NK-92 (cell line): ENCODE results near the gene POLR1A.

Experiments
- DNase-seq: peaks from one replicate; lab custom pipeline; 2025; ENCODE audit not compliant: unreplicated experiment; lab: John Stamatoyannopoulos, UW

POLR1A gene

GRCh38 chr2:85983766-85984165 is 121.9 kb downstream of the POLR1A start:
- DNase-seq, result no peak

- DNase-seq, result no peak
Measured at GRCh38 chr2:85981579-85982247, 124.0 kb downstream of the POLR1A start.

DNA sequence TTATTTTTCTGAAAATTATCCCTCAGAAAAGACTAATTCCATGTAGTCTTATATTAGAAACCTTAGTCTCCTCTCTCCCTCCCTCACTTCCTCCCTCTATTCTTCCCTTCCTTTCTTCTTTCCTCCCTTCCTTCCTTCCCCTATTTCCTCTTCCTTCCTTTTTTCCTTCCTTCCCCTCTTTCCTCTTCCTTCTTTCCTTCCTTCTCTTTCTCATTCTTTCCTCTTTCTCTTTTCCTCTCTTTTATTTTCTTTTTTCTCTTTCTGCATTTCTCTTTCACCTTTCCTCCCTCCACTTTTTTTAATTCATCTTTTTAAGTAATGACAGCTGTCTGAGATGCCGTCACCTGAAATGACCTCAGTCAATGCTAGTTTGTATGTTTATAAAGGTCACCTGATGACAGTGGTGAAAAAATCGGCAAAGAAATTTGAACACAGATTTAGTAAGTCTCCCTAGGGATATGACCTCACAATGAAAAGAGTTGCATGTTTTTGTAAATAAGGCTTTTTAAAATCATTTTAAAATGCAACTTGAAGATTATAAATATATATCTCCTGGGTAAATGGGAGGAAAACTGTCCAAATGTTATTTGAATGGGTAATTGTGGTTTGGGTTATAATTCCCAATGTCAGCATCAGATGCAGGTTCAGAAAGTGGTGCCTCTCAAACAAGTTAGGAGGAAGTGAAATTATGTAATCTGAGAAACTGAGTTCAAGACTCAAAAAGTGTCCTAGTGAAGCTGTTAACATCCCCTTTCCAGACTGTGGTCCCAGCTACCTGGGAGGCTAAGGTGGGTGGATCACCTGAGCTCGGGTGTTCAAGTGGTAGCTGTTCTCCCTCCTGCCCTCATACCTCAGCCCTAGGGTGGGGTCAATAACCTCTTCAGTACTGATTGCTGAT is 126.6 kb downstream of the POLR1A start:
- no peak for DNase-seq

GRCh38 chr2:85976106-85976920 is 129.4 kb downstream of the POLR1A start:
- no peak for DNase-seq

DNA sequence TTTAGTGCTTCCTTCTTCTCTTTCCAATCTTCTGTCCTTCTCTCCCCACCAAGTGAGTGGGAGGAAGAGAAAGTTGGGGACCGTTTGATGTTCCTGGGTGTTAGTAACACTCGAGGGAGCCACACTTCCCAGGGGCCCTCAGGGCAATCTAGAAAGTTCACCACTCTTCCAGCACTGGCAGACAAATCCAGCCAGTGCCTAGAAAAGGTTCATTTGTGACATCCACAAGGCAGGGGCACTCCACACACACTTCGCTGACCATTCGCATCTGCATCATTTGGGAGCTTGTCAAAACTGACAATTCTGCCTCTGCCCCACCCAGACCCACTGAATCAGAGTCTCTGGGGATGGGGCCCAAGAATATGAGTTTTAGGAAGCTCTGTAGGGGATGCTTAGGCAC is 130.1 kb downstream of the POLR1A start:
- no peak for DNase-seq

DNA sequence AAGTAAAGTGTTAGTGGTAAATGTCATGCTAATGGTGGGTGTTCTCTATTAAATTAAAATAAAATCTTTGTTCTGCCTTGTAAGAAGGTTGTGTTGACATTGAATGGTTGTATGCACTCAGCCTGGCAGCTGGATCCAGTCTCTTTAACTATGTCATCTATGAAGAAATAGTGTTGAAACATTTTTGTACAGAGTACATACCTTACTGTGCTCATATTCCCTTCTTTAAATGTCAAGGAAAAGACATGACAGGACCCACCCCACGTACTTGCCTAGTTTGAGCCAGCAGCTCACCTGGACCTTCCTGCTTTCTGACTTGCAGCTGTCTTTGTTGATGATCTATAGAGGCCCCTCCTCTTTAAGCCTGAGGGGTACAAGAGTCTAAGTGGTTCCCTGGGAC is 131.3 kb downstream of the POLR1A start:
- no peak for DNase-seq

- no peak for DNase-seq
Measured at GRCh38 chr2:85972355-85972754, 133.3 kb downstream of the POLR1A start.

GRCh38 chr2:85971366-85971765 is 134.3 kb downstream of the POLR1A start:
- DNase-seq, result no peak
